HepG2 (cell line): ENCODE results near the gene ZSWIM6. TPM values are rescaled to one million over a fixed set of nuclear protein-coding genes. Genes with fewer than 3 reads are reported as not detected.

ENCODE experiments used
- ATAC-seq: fragments of 200-7000 bp; cut with Tn5 transposase; 3 replicates; pipeline ENCODE4 v1.9.1; 2020; ENCODE audit warnings: mild to moderate bottlenecking, moderate library complexity
- BruUV-seq: library from RNA; stranded (reverse); fragments of 400-500 nt; replicated peaks from 2 replicates; lab custom pipeline; 2021; lab: Mats Ljungman, UMichigan
- CTCF ChIA-PET: fragments of 300-600 bp; formaldehyde crosslinking; extraction: SDS; loops from one replicate; lab custom pipeline; 2021; ENCODE audit warnings: low total read pairs, inconsistent platforms, low intra/inter-chr PET ratio; lab: Yijun Ruan, JAX
- POLR2A ChIA-PET: fragments of 350-600 bp; sonication (Branson Sonifier 250); formaldehyde crosslinking; loops from one replicate; lab custom pipeline; 2020; ENCODE audit warnings: antibody characterized with exemption, inconsistent platforms; lab: Yijun Ruan, JAX
- DNase-seq: peaks from one replicate; pipeline ENCODE4 v3.0.0-alpha.2; 2015; ENCODE audit warnings: low spot score
- FAIRE-seq: peaks from 3 replicates; lab custom pipeline; 2011; peaks lifted over from hg19 to GRCh38; lab: Jason Lieb, UNC
- H2AFZ ChIP-seq: one replicate; pipeline ENCODE4 v1.6.1; 2011; ENCODE audit warnings: low read length, inconsistent platforms
- H3K27ac ChIP-seq: fragments of 300-600 bp; 3 replicates; pipeline ENCODE4 v1.8.0; 2011; ENCODE audit warnings: mixed run types, mild to moderate bottlenecking, mixed read lengths, low read length, inconsistent platforms; ENCODE audit not compliant: insufficient read depth; ENCODE audit errors: extremely low read length
- H3K27me3 ChIP-seq, 2 experiments: fragments of 200-600 bp in 1 of 2; 2 replicates in 1 of 2; 3 replicates in 1 of 2; pipeline versions ENCODE4 v1.6.0 to v1.8.0; 2011; ENCODE audit warnings: low read length in 2 of 2, mild to moderate bottlenecking in 2 of 2, moderate library complexity in 2 of 2, inconsistent platforms in 1 of 2; ENCODE audit not compliant: insufficient read depth in 2 of 2, control insufficient read depth in 1 of 2
- H3K36me3 ChIP-seq, 2 experiments: fragments of 200-600 bp in 1 of 2; replicated peaks in 1 of 2; 2 replicates in 1 of 2; 3 replicates in 1 of 2; pipeline versions ENCODE4 v1.5.1 to v1.8.0; 2011; ENCODE audit warnings: low read length in 2 of 2, inconsistent platforms in 1 of 2; ENCODE audit not compliant: insufficient read depth in 2 of 2, control insufficient read depth in 1 of 2
- H3K4me1 ChIP-seq: 2 replicates; pipeline ENCODE4 v1.5.1; 2012; ENCODE audit warnings: low read length, inconsistent platforms; ENCODE audit not compliant: insufficient read depth
- H3K4me2 ChIP-seq: 2 replicates; pipeline ENCODE4 v1.6.0; 2011; ENCODE audit warnings: low read depth, low read length, inconsistent platforms
- H3K4me3 ChIP-seq, 3 experiments: fragments of 200-600 bp in 1 of 3; sonication (generic), shearing (Covaris generic) in 1 of 3; replicated peaks in 1 of 3; 2 replicates each; pipeline ENCODE4 v1.5.1; 2011 to 2016; ENCODE audit warnings: low read length in 3 of 3, inconsistent platforms in 2 of 3, low read depth in 2 of 3, mild to moderate bottlenecking in 2 of 3, control low read depth in 1 of 3, mixed read lengths in 1 of 3; ENCODE audit not compliant: insufficient read depth in 1 of 3
- H3K79me2 ChIP-seq: one replicate; pipeline ENCODE4 v1.6.1; 2011; ENCODE audit warnings: low read length, inconsistent platforms; ENCODE audit not compliant: insufficient read depth
- H3K9ac ChIP-seq: 2 replicates; pipeline ENCODE4 v1.6.0; 2011; ENCODE audit warnings: mild to moderate bottlenecking, low read depth, low read length, inconsistent platforms; ENCODE audit not compliant: insufficient read depth
- H3K9me3 ChIP-seq: 2 replicates; pipeline ENCODE4 v1.5.1; 2012; ENCODE audit warnings: mild to moderate bottlenecking, low read length
- H4K20me1 ChIP-seq: 2 replicates; pipeline ENCODE4 v1.6.0; 2011; ENCODE audit warnings: inconsistent platforms, mild to moderate bottlenecking, low read length, moderate library complexity; ENCODE audit not compliant: insufficient read depth
- ATF7-NPFF ChIP-seq: sonication (generic); formaldehyde crosslinking; IDR thresholded peaks from 2 replicates; pipeline ENCODE4 v1.8.1; 2023; ENCODE audit warnings: mild to moderate bottlenecking, low read depth, missing genetic modification reagents, moderate library complexity
- FOSL2 ChIP-seq: sonication (generic); formaldehyde crosslinking; IDR thresholded peaks from 2 replicates; pipeline ENCODE4 v1.4.0; 2020; ENCODE audit warnings: missing genetic modification reagents
- GMEB1 ChIP-seq: sonication (generic); formaldehyde crosslinking; IDR thresholded peaks from 2 replicates; pipeline ENCODE4 v1.5.1; 2020; ENCODE audit warnings: missing genetic modification reagents, mild to moderate bottlenecking, borderline replicate concordance
- MAFK ChIP-seq, 2 experiments: IDR thresholded peaks in 1 of 2; conservative IDR thresholded peaks in 1 of 2; 2 replicates each; pipeline ENCODE4 v1.6.1; 2011; ENCODE audit warnings: improper control_type of control experiment in 2 of 2, low read length in 2 of 2
- NFE2L2 ChIP-seq: fragments of 150-350 bp; IDR thresholded peaks from 2 replicates; pipeline ENCODE4 v1.6.1; 2014; ENCODE audit warnings: low read length
- ZNF296 ChIP-seq: sonication (generic); formaldehyde crosslinking; conservative IDR thresholded peaks from 2 replicates; pipeline ENCODE4 v1.5.0; 2020; ENCODE audit warnings: mild to moderate bottlenecking, missing genetic modification reagents
- ZNF749 ChIP-seq: sonication (generic); formaldehyde crosslinking; IDR thresholded peaks from 2 replicates; pipeline ENCODE4 v1.8.0; 2022; ENCODE audit warnings: mild to moderate bottlenecking, missing genetic modification reagents, moderate library complexity, borderline replicate concordance
- WGBS: methylation state at CpG from one replicate; pipeline ENCODE4 v1.1.6; 2017; ENCODE audit warnings: low lambda C conversion rate; 5-methylcytosine and 5-hydroxymethylcytosine counted together
- in situ Hi-C: cut with HindIII; loops from 2 replicates; pipeline ENCODE4 v1.10.0; 2017; ENCODE audit warnings: low pct_unique_long_range_greater_than_20kb; ENCODE audit not compliant: extremely low pct_ligation_motif_present
- intact Hi-C: fragments of 100-400 bp; cut with micrococcal nuclease; formaldehyde crosslinking; loops from one replicate; pipeline ENCODE4 v1.10.0; 2022; ENCODE audit not compliant: unreplicated experiment
- polyA plus RNA-seq, 8 experiments: library from polyadenylated mRNA; depleted of rRNA in 3 of 8; stranded (reverse) in 7 of 8; unstranded in 1 of 8; fragments of >200 nt; fragmentation: Illumina TruSeq in 4 of 8; extraction: Trizol in 4 of 8; gene quantifications; 2 replicates each; pipeline versions ENCODE4 v1.2.1 to v1.2.3, GENCODE V29; 2011 to 2016; ENCODE audit warnings: low read depth in 4 of 8, missing spikeins in 1 of 8, mixed read lengths in 1 of 8; ENCODE audit not compliant: insufficient read depth in 1 of 8
- total RNA-seq, 5 experiments: library from RNA; depleted of rRNA; stranded (reverse); fragments of >200 nt; fragmentation: Illumina TruSeq; extraction: Trizol; gene quantifications; 2 replicates each; pipeline ENCODE4 v1.2.3, GENCODE V29; 2016; ENCODE audit warnings: low read depth in 1 of 5

The ZSWIM6 gene
- total and polyA plus RNA-seq, 2 of the 13 experiments (the other 11 are each of a cell fraction or from before 2014, with no cell fraction given), result 0.82 to 1.9 TPM

- peak; percentile 61; the same call in 1 of the 2 replicates for TF ChIP-seq GMEB1 (CRISPR knock-in tag)
Observed at GRCh38 chr5:61408476-61409168, 76.6 kb downstream of the ZSWIM6 start (continued).

GRCh38 chr5:61409568-61409967 lies 77.5 kb downstream of the ZSWIM6 start:
- TF ChIP-seq ATF7-NPFF (CRISPR knock-in tag) (no peak), ZNF749 (CRISPR knock-in tag) (no peak), NFE2L2 (peak; percentile 83), ZNF296 (CRISPR knock-in tag) (no peak), MAFK (conservative IDR thresholded peaks at IDR 0.05 in 1 of 2, IDR thresholded peaks at IDR 0.05 in 1 of 2; ENCODE audit: low read length in 2 of 2) (peak in 1 of 2 experiments; percentile 8; a peak in 1 of 4 replicates), FOSL2 (CRISPR knock-in tag) (peak; percentile 43; the same call in 1 of the 2 replicates)
- Histone ChIP-seq H3K27me3 (no peaks in the 10 kb centered on the region), H3K36me3 (no peaks in the 10 kb centered on the region), H3K4me1 (peaks cover 11% of the 10 kb centered on the region), H3K9me3 (no peaks in the 10 kb centered on the region), H3K4me3 (no peak overlapping the region; a peak in 1 of 6 replicates), H3K9ac (no peak overlapping the region), H3K79me2 (no peaks in the 10 kb centered on the region), H2AFZ (no peak overlapping the region), H4K20me1 (no peaks in the 10 kb centered on the region), H3K4me2 (peak overlapping the region; percentile 72), H3K27ac (peak overlapping the region; percentile 40)
- FAIRE-seq (no peak), DNase-seq (peak; percentile 50), ATAC-seq (no peak)
- no TSS peak for BruUV-seq
- ChIA-PET POLR2A (no interaction called here), CTCF (no interaction called here)
- in situ Hi-C loops (no loop called here), intact Hi-C loops (loop anchor here (2.0 kb wide), 1 partner anchor 77 kb away; the partner anchor contains the start of gene ZSWIM6)
- 15% methylated on average over 2 of the region's 2 CpGs for WGBS
